ENCODE results near the gene TMBIM4.

TMBIM4 gene

GRCh38 chr12:66131067-66131688 lies 38.6 kb downstream of the TMBIM4 start:
- no peaks in the 10 kb centered on the region for H3K27me3 ChIP-seq (ENCODE audit: low read depth, low read length)
- no peaks in the 10 kb centered on the region for H4K20me1 ChIP-seq (ENCODE audit: insufficient read depth, low read length)
- H2AFZ ChIP-seq (ENCODE audit: low read depth, low read length), result peak overlapping the region; percentile 85
- peak overlapping the region; percentile 69 for H3K4me2 ChIP-seq (ENCODE audit: low read length)
- H3K9ac ChIP-seq (ENCODE audit: low read length), result peak overlapping the region; percentile 88
- no peak for TF ChIP-seq EZH2phosphoT487 (IDR thresholded peaks at IDR 0.05; ENCODE audit: low read depth)
- TF ChIP-seq CTCF (IDR thresholded peaks at IDR 0.05; ENCODE audit: low read depth, low read length), result no peak
- peaks cover 15% of the 10 kb centered on the region for H3K4me1 ChIP-seq (ENCODE audit: low read length)
- peak overlapping the region; percentile 99 for H3K4me3 ChIP-seq (ENCODE audit: low read length)
- H3K9me3 ChIP-seq (ENCODE audit: insufficient read depth, low read length), result no peaks in the 10 kb centered on the region
- peaks cover 27% of the 10 kb centered on the region for H3K36me3 ChIP-seq (replicated peaks; ENCODE audit: low read depth, low read length)
- peaks cover 57% of the 10 kb centered on the region for H3K79me2 ChIP-seq (ENCODE audit: low read length)
- peak overlapping the region; percentile 63 for H3K27ac ChIP-seq (ENCODE audit: low read length)

GRCh38 chr12:66130267-66131066 lies 39.3 kb downstream of the TMBIM4 start, which contains the start of gene LLPH:
Gene LLPH, minus strand, starts transcription at chr12:66130750. Its CDS starts 1,644 bp downstream, at chr12:66129106.
- TF ChIP-seq CTCF (IDR thresholded peaks at IDR 0.05; ENCODE audit: low read depth, low read length) (no peak), EZH2phosphoT487 (IDR thresholded peaks at IDR 0.05; ENCODE audit: low read depth) (no peak)
- Histone ChIP-seq H3K79me2 (ENCODE audit: low read length) (peaks cover 59% of the 10 kb centered on the region), H2AFZ (ENCODE audit: low read depth, low read length) (peak within 1 kb of the TSS; percentile 90)

DNA sequence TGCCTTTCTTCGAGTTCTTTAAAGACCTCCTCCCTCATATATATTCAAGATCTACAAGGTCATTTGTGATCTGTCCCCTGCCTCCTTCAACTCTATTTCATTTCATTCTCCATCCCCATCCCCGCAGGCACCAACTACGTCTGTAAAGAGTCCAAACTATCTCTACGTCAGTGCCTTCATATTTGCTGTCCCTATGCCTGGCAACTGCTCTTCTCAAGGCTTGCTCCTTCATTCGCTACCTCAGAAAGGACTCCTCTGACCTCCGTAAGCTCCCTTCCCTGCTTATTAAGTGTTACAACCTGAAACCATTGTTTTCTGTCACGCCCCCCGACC lies 39.9 kb downstream of the TMBIM4 start:
- peaks cover 65% of the 10 kb centered on the region for H3K79me2 ChIP-seq (ENCODE audit: low read length)
- H3K27me3 ChIP-seq (ENCODE audit: low read depth, low read length), result no peaks in the 10 kb centered on the region
- no peaks in the 10 kb centered on the region for H3K9me3 ChIP-seq (ENCODE audit: insufficient read depth, low read length)
- H3K4me2 ChIP-seq (ENCODE audit: low read length), result peak overlapping the region; percentile 87
- no peak overlapping the region; the same call in 1 of the 2 replicates for H2AFZ ChIP-seq (ENCODE audit: low read depth, low read length)
- H3K36me3 ChIP-seq (replicated peaks; ENCODE audit: low read depth, low read length), result peaks cover 35% of the 10 kb centered on the region
- H4K20me1 ChIP-seq (ENCODE audit: insufficient read depth, low read length), result no peaks in the 10 kb centered on the region
- H3K27ac ChIP-seq (ENCODE audit: low read length), result peak overlapping the region; percentile 27; the same call in 1 of the 2 replicates
- H3K4me3 ChIP-seq (ENCODE audit: low read length), result peak overlapping the region; percentile 99
- TF ChIP-seq CTCF (IDR thresholded peaks at IDR 0.05; ENCODE audit: low read depth, low read length) (no peak), EZH2phosphoT487 (IDR thresholded peaks at IDR 0.05; ENCODE audit: low read depth) (no peak)
- H3K9ac ChIP-seq (ENCODE audit: low read length), result peak overlapping the region; percentile 88
- H3K4me1 ChIP-seq (ENCODE audit: low read length), result peaks cover 15% of the 10 kb centered on the region

More at GRCh38 chr12:66130267-66131066, 39.3 kb downstream of the TMBIM4 start, which contains the start of gene LLPH:
- peak within 1 kb of the TSS; percentile 87 for H3K4me2 ChIP-seq (ENCODE audit: low read length)
- H3K27me3 ChIP-seq (ENCODE audit: low read depth, low read length), result no peaks in the 10 kb centered on the region
- peaks cover 15% of the 10 kb centered on the region for H3K4me1 ChIP-seq (ENCODE audit: low read length)
- no peaks in the 10 kb centered on the region for H3K9me3 ChIP-seq (ENCODE audit: insufficient read depth, low read length)
- peak within 1 kb of the TSS; percentile 88 for H3K9ac ChIP-seq (ENCODE audit: low read length)
- H3K27ac ChIP-seq (ENCODE audit: low read length), result peak within 1 kb of the TSS; percentile 63
- H3K4me3 ChIP-seq (ENCODE audit: low read length), result peak within 1 kb of the TSS; percentile 99
- no peaks in the 10 kb centered on the region for H4K20me1 ChIP-seq (ENCODE audit: insufficient read depth, low read length)
- peaks cover 29% of the 10 kb centered on the region for H3K36me3 ChIP-seq (replicated peaks; ENCODE audit: low read depth, low read length)

DNA sequence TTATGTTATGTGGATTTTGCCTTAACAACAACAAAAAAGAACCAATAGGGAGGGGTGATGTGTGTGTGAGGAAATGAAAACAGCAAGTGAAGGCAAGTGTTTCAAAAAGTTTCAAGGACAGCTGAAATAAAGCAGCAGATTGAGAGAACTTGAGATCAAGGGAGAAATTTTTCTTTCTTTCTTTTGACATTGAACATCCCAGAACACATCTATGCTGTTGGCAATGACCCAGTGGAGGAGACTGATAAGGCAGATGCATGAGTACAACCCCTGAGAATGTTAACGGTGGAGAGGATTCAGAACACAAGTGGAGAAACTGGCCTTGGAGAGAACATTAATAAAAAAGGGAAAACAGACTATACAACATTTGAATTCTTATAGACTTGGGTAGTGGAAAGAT lies 42.1 kb downstream of the TMBIM4 start:
- no peaks in the 10 kb centered on the region; the same call in 1 of the 2 replicates for H4K20me1 ChIP-seq (ENCODE audit: insufficient read depth, low read length)
- H3K4me3 ChIP-seq (ENCODE audit: low read length), result no peak overlapping the region
- no peaks in the 10 kb centered on the region for H3K27me3 ChIP-seq (ENCODE audit: low read depth, low read length)
- H3K27ac ChIP-seq (ENCODE audit: low read length), result no peak overlapping the region
- TF ChIP-seq CTCF (IDR thresholded peaks at IDR 0.05; ENCODE audit: low read depth, low read length) (no peak), EZH2phosphoT487 (IDR thresholded peaks at IDR 0.05; ENCODE audit: low read depth) (no peak)
- H3K79me2 ChIP-seq (ENCODE audit: low read length), result peaks cover 72% of the 10 kb centered on the region
- no peak overlapping the region for H2AFZ ChIP-seq (ENCODE audit: low read depth, low read length)
- peaks cover 47% of the 10 kb centered on the region for H3K36me3 ChIP-seq (replicated peaks; ENCODE audit: low read depth, low read length)
- no peak overlapping the region for H3K9ac ChIP-seq (ENCODE audit: low read length)
- H3K4me2 ChIP-seq (ENCODE audit: low read length), result no peak overlapping the region
- H3K9me3 ChIP-seq (ENCODE audit: insufficient read depth, low read length), result no peaks in the 10 kb centered on the region
- H3K4me1 ChIP-seq (ENCODE audit: low read length), result peaks cover 15% of the 10 kb centered on the region
